B cell (primary cell): ENCODE data around the gene AOPEP.

Experiments
- CTCF ChIP-seq: fragments of 200-600 bp; IDR thresholded peaks from one replicate; pipeline ENCODE4 v1.8.0; 2022; ENCODE audit warnings: antibody characterized with exemption, mild to moderate bottlenecking
- EZH2 ChIP-seq: IDR thresholded peaks from 2 replicates; pipeline ENCODE4 v1.6.1; 2012; ENCODE audit warnings: borderline replicate concordance, low read depth, mild to moderate bottlenecking, moderate library complexity, low read length; ENCODE audit not compliant: insufficient read depth, poor library complexity, severe bottlenecking

GRCh38 chr9:94921656-94922055 lies 195.2 kb downstream of the AOPEP start:
- no peak for TF ChIP-seq CTCF
- TF ChIP-seq EZH2 = no peak
